Right lung (tissue), 5 donors: Measurements from ENCODE around the gene PNP. TPM values are rescaled to one million over a fixed set of nuclear protein-coding genes. Genes with fewer than 3 reads are reported as not detected.

Source experiments
- polyA plus RNA-seq, 5 donors: library from polyadenylated mRNA; unstranded; fragments of 120-200 nt; gene quantifications; one replicate each; pipeline versions ENCODE4 v1.2.1 to v1.2.3, GENCODE V29; 2013; ENCODE audit warnings: inconsistent platforms in 1 of 5, low replicate concordance in 1 of 5; ENCODE audit not compliant: insufficient read length in 5 of 5, insufficient read depth in 1 of 5

Gene PNP
- polyA plus RNA-seq, 5 donors, result 31.0 to 47.3 (median 36.0) TPM

Other genes with a start within 250 kb of the PNP start
- not detected for gene OR11H6, start 245.7 kb upstream of the PNP start, polyA plus RNA-seq
- gene OR11H7, start 240.4 kb upstream of the PNP start, polyA plus RNA-seq, result under 1 TPM; 0.51 to 0.84 (median 0.59) TPM
- under 1 TPM in 1 of 5 donors, not detected in 4; 0.14 TPM for gene OR11H4, start 230.1 kb upstream of the PNP start, polyA plus RNA-seq
- gene TTC5, start 163.5 kb upstream of the PNP start, polyA plus RNA-seq, result 10 to 100 TPM; 18.8 to 26.5 (median 23.7) TPM
- gene CCNB1IP1, start 136.1 kb upstream of the PNP start, polyA plus RNA-seq, result 100 to 1,000 TPM; 109 to 150 (median 141) TPM
- gene PARP2, start 125.8 kb upstream of the PNP start, polyA plus RNA-seq, result 10 to 100 TPM; 50.3 to 71.0 (median 62.8) TPM
- 10 to 100 TPM; 19.1 to 22.6 (median 20.8) TPM for gene TEP1, start 55.9 kb upstream of the PNP start, polyA plus RNA-seq
- gene KLHL33, start 33.2 kb upstream of the PNP start, polyA plus RNA-seq, result under 1 TPM; 0.23 to 0.27 (median 0.26) TPM
- gene OSGEP, start 14.6 kb upstream of the PNP start, polyA plus RNA-seq, result 10 to 100 TPM; 72.4 to 90.2 (median 78.0) TPM
- 100 to 1,000 TPM; 318 to 352 (median 331) TPM for gene APEX1, start 14.2 kb upstream of the PNP start, polyA plus RNA-seq
- gene PIP4P1, start 8.0 kb upstream of the PNP start, polyA plus RNA-seq, result 10 to 100 TPM; 27.3 to 36.8 (median 33.0) TPM
- under 1 TPM in 3 of 5 donors, not detected in 2; 0.43 to 0.84 (median 0.68) TPM for gene RNASE10, start 36.1 kb downstream of the PNP start, polyA plus RNA-seq
- not detected for gene RNASE9, start 91.6 kb downstream of the PNP start, polyA plus RNA-seq
- not detected for gene RNASE11, start 118.6 kb downstream of the PNP start, polyA plus RNA-seq
- gene RNASE12, start 122.0 kb downstream of the PNP start, polyA plus RNA-seq, result not detected
- gene OR6S1, start 172.3 kb downstream of the PNP start, polyA plus RNA-seq, result not detected
- 10 to 100 TPM in 1 of 5 donors, 1 to 10 TPM in 4; 6.6 to 10.1 (median 9.1) TPM for gene RNASE4, start 215.2 kb downstream of the PNP start, polyA plus RNA-seq
- gene ANG, start 219.4 kb downstream of the PNP start, polyA plus RNA-seq, result 10 to 100 TPM in 2 of 5 donors, 1 to 10 TPM in 3; 7.2 to 11.7 (median 8.9) TPM